Measurements from ENCODE around the gene MAP7. TPM values are rescaled to one million over a fixed set of nuclear protein-coding genes. Genes with fewer than 3 reads are reported as not detected.

MAP7 gene
- total RNA-seq, 2 experiments from 2014 or later = not detected

- no peaks in the 10 kb centered on the region for H3K79me2 ChIP-seq (ENCODE audit: insufficient read depth, low read depth, low read length)
- no peaks in the 10 kb centered on the region for H3K4me1 ChIP-seq (ENCODE audit: insufficient read depth, low read length, poor library complexity, severe bottlenecking)
- CTCF ChIA-PET (ENCODE audit: unreplicated experiment) = no interaction called here
- no TSS peak for BruUV-seq (replicated peaks)
- intact Hi-C loops (cut with micrococcal nuclease; ENCODE audit: unreplicated experiment) = no loop called here
- H2AFZ ChIP-seq (ENCODE audit: low read length) = no peak overlapping the region
- H3K9me2 ChIP-seq (ENCODE audit: insufficient read depth, low read length) = no peaks in the 10 kb centered on the region
- no peak for TF ChIP-seq CTCF (conservative IDR thresholded peaks at IDR 0.05; ENCODE audit: low read length)
- no peak for TF ChIP-seq EZH2phosphoT487 (IDR thresholded peaks at IDR 0.05; ENCODE audit: borderline replicate concordance, low read depth, low read length)
- no peak overlapping the region for H3K27ac ChIP-seq (ENCODE audit: low read depth, low read length, poor library complexity, severe bottlenecking)
- POLR2A ChIA-PET = no interaction called here
- H3K4me2 ChIP-seq (ENCODE audit: low read length) = no peak overlapping the region
- no peak overlapping the region for H3K4me3 ChIP-seq (ENCODE audit: low read depth, low read length, poor library complexity, severe bottlenecking)
- DNase-seq (ENCODE audit: low spot score) = no peak
- no peaks in the 10 kb centered on the region for H3K36me3 ChIP-seq (ENCODE audit: insufficient read depth, low read length)
- H3K9me3 ChIP-seq (ENCODE audit: low read length) = no peaks in the 10 kb centered on the region
- H4K20me1 ChIP-seq (ENCODE audit: insufficient read depth, low read length) = no peaks in the 10 kb centered on the region
These were observed 72.7 kb downstream of the MAP7 start for GRCh38 chr6:136477548-136477947.

DNA sequence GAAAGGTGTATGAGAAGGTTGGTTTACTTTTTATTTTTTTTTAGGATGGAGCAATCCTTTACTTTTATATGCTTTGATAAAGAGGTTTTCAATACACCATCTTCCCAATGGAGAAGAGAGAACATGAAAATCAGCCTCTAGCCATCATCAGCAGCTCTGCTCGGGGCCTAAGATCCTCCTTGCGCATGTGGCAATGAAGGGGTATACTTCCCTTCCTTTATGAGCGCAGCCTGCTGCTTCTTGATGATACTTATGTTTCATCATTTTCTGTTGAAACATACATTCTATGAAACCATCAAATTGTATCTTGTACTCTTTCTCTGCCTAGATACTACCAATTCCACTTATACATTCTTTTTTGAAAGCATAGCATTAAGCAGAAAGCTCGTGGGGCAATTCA is 74.5 kb downstream of the MAP7 start:
- no peaks in the 10 kb centered on the region for H4K20me1 ChIP-seq (ENCODE audit: insufficient read depth, low read length)
- H3K4me3 ChIP-seq (ENCODE audit: low read depth, low read length, poor library complexity, severe bottlenecking) = no peak overlapping the region
- no peak for DNase-seq (ENCODE audit: low spot score)
- H3K9me3 ChIP-seq (ENCODE audit: low read length) = no peaks in the 10 kb centered on the region
- ChIA-PET POLR2A (interaction anchor here (0.6 to 0.9 kb wide), 2 partner anchors 17 to 91 kb away, joined by 3 read pairs; no protein-coding TSS in a partner anchor), CTCF (ENCODE audit: unreplicated experiment) (no interaction called here)
- H3K4me1 ChIP-seq (ENCODE audit: insufficient read depth, low read length, poor library complexity, severe bottlenecking) = no peaks in the 10 kb centered on the region
- intact Hi-C loops (cut with micrococcal nuclease; ENCODE audit: unreplicated experiment) = no loop called here
- no peak overlapping the region for H3K4me2 ChIP-seq (ENCODE audit: low read length)
- H3K27ac ChIP-seq (ENCODE audit: low read depth, low read length, poor library complexity, severe bottlenecking) = no peak overlapping the region
- no peaks in the 10 kb centered on the region for H3K79me2 ChIP-seq (ENCODE audit: insufficient read depth, low read depth, low read length)
- no peaks in the 10 kb centered on the region for H3K9me2 ChIP-seq (ENCODE audit: insufficient read depth, low read length)
- H2AFZ ChIP-seq (ENCODE audit: low read length) = no peak overlapping the region
- no peaks in the 10 kb centered on the region for H3K36me3 ChIP-seq (ENCODE audit: insufficient read depth, low read length)
- TF ChIP-seq CTCF (conservative IDR thresholded peaks at IDR 0.05; ENCODE audit: low read length) (no peak), EZH2phosphoT487 (IDR thresholded peaks at IDR 0.05; ENCODE audit: borderline replicate concordance, low read depth, low read length) (no peak)
- BruUV-seq (replicated peaks) = no TSS peak

- Histone ChIP-seq H2AFZ (ENCODE audit: low read length) (no peak overlapping the region), H3K36me3 (ENCODE audit: insufficient read depth, low read length) (no peaks in the 10 kb centered on the region), H3K4me2 (ENCODE audit: low read length) (no peak overlapping the region), H3K27ac (ENCODE audit: low read depth, low read length, poor library complexity, severe bottlenecking) (no peak overlapping the region), H3K79me2 (ENCODE audit: insufficient read depth, low read depth, low read length) (no peaks in the 10 kb centered on the region), H3K4me1 (ENCODE audit: insufficient read depth, low read length, poor library complexity, severe bottlenecking) (no peaks in the 10 kb centered on the region), H3K9me3 (ENCODE audit: low read length) (no peaks in the 10 kb centered on the region), H3K4me3 (ENCODE audit: low read depth, low read length, poor library complexity, severe bottlenecking) (no peak overlapping the region), H3K9me2 (ENCODE audit: insufficient read depth, low read length) (no peaks in the 10 kb centered on the region), H4K20me1 (ENCODE audit: insufficient read depth, low read length) (no peaks in the 10 kb centered on the region)
- no peak for TF ChIP-seq EZH2phosphoT487 (IDR thresholded peaks at IDR 0.05; ENCODE audit: borderline replicate concordance, low read depth, low read length)
- no peak for TF ChIP-seq CTCF (conservative IDR thresholded peaks at IDR 0.05; ENCODE audit: low read length)
- ChIA-PET POLR2A (no interaction called here), CTCF (ENCODE audit: unreplicated experiment) (interaction anchor here (0.6 kb wide), 1 partner anchor 452 kb away, joined by 3 read pairs; no protein-coding TSS in a partner anchor)
- no TSS peak for BruUV-seq (replicated peaks)
- no peak for DNase-seq (ENCODE audit: low spot score)
- intact Hi-C loops (cut with micrococcal nuclease; ENCODE audit: unreplicated experiment) = no loop called here
These were observed 76.0 kb downstream of the MAP7 start for GRCh38 chr6:136474241-136474640.
